Fibroblast of gingiva (primary cell): Measurements from ENCODE around the gene AHNAK.

Experiments used
- DNase-seq: peaks from one replicate; pipeline ENCODE4 v3.0.0-alpha.2; 2011; ENCODE audit warnings: low read depth

Gene AHNAK

DNA sequence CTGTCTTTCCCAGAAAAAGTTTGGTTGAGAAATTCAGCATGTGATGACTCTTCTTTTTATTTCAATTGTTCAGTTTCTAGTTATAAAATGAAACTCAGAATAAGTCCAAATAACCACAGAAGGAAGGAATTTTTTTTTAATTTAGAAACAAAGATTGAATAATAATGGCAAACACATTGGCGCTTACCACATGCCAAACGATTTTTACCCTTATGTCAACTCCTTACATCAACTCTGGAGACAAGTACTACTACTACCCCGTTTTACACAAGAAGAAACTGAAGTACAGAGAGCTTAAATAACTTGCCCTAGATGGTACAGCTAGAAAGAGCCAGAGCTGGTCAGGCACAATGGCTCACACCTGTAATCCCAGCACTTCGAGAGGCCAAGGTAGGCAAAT lies 52.4 kb downstream of the AHNAK start:
- no peak for DNase-seq

DNA sequence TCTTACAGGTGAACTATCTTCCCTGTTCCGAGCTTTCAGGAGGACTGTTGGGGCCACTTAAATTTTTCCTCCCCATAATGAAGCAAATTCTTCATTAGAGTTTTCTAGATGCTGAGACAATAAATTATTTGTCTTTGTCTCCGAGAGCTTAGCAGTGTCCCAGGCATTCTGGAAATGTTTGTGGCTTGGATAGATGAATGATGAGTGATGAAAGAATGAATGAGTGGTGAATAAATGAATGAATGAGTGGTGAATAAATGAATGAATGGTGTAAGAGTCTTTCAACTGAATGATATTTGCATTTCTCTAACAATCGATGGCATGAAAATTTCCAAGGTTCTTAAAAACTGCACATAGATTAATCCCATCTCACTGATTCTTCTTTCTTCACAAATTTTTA lies 52.8 kb downstream of the AHNAK start:
- no peak for DNase-seq

DNA sequence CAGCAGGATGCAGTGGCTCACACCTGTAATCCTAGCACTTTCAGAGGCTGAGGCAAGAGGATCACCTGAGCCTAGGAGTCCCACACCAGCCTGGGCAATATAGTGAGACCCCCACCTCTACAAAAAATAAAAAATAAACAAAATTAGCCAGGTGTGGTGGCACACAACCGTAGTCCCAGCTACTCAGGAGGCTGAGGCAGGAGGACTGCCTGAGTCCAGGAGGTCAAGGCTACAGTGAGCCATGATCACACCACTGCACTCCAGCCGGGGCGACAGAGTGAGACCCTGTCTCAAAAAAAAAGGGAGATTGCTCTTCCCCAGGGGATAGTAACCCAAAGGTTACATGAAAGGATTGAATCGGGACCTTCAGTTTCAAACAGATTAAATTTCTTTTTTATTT lies 54.0 kb downstream of the AHNAK start:
- no peak for DNase-seq

DNA sequence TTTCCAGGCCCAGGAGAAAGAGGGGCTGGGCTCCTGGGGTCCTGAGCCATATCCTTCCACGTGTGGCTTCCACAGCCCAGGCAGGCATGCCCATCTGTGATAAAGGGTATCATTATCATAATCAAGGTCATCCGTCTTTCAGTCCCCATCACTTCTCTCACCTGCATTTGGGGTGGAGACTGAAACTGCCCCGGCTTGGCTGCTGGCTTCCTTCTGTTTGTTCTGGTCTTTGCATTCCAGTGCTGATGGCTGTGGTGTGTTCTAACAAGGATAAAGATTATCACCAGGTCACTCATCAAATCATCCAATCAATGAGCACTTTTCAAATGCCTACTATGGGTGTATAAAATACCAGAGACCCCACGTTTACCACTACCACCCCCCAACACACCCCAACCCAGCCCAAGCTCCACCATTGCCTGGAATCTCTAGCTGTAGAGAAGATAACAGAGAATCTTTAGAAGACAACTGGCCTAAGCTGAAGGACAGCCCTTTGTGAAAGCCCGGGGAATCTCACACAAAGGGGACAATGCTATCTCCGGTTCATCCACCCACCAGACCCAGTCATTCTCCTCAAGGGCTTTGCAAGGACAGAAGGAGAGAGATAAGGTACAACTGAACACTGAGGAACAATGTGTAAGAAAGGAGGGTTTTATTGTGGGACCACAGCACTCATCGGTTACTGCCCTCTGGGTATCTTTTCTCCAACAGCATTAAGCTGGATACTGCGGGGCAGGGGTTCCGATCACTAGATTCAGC lies 54.9 kb downstream of the AHNAK start:
- DNase-seq: no peak

DNA sequence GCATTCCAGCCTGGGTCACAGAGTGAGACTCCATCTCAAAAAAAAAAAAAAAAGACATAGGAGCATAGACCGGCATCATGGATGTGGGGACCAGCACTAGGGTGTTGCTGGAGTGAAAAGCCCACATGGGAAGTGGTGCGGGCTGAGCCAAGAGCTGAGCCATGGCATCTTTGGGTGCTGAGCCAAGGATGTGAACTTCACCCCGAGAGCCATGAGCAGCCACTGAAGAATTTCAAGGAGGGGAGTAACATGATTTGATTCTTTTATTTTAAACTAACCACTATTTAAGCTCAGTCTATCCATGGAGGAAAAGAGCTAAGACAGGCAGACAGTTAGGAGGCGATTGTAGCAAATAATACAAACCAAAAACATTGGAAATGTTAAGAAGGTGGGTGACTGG lies 57.4 kb downstream of the AHNAK start:
- peak; percentile 24 for DNase-seq

DNA sequence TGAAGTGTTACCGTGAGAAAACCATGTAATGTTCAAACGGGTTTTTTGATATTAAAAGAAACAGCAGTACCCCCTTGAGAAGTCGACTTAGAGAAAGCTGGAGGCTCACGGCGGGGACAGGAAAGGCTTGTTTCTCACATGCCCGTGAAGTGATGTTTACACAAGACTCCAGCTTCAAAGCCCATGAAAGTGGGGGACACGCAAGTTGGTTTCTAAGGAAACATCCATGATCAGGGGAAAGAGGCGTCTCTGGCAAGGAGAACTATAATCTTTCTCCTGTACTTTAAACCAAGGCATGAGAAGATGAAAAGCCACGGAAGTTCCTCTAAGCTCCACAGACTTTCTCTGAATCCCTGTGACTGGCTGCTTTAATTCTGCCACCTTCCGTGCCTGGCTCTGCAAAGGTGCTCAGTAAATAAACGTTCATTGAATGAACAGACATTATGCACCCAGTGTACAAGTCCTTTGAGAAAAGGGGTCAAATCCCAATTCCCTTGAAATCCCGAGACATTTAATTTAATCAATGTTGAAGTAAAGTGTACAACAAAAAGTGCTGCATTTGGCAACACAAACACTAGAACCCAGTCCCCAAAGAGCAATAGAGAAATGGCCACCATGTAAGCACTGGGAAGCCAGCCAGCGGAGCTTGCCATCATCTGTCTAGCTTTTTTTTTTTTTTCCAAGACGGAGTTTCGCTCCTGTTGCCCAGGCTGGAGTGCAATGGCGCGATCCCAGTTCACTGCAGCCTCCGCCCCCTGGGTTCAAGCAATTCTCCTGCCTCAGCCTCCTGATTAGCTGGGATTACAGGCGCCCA lies 58.7 kb downstream of the AHNAK start:
- no peak for DNase-seq

DNA sequence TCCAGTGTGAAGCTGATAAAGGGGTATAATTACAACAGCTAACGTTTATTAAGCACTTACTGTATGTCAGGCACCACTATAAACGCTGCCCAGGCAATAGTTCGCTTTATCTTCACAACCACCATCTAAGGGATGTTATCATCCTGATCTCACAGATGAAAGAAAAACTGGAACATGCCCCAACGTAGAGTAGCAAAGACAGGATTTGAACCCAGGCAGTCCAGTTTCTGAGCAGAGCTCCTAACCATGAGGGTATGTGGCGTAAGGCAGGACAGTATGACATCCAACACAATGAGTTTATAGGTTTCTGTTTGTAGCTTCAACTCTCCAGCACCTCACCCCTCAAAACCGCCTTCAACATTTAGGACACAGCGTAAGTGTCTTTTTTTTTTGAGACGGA lies 59.5 kb downstream of the AHNAK start:
- DNase-seq: no peak

DNA sequence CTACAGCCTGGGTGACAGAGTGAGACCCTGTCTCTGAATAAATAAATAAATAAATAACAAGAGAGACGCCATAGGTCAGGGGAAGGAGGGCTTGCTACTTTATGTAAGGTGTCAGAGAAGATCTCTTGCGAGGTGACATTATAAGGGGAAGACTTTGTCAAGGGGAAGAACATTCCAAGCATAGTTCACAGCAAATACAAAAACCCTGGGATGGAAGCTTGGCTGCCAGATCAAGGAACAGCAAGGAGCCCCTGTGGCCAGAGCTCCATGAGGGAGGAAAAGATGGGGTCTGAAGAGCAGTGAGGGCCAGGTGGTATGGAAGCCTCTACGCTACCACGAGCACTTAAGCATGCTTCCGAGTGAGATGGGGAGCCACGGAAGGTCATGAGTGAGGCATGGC lies 62.3 kb downstream of the AHNAK start:
- no peak for DNase-seq

DNA sequence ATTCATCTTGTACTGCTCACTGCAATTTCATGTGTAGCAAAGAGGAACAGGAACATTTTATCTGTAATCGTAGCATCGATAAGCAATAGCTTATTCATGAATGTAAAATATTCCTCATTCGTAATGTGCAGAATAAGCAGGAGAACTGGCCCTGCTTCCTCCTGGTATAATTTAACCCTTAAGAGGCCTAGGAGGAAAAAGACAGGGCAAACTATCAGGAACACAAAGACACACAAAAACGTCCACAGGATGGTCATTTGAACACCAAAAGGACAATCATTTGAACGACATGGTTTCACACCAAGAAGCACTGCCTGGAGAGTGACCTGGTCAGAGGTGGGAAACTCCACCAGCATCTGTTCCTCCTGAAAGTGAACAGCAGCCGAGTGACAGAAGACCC lies 63.9 kb downstream of the AHNAK start:
- DNase-seq: no peak

DNA sequence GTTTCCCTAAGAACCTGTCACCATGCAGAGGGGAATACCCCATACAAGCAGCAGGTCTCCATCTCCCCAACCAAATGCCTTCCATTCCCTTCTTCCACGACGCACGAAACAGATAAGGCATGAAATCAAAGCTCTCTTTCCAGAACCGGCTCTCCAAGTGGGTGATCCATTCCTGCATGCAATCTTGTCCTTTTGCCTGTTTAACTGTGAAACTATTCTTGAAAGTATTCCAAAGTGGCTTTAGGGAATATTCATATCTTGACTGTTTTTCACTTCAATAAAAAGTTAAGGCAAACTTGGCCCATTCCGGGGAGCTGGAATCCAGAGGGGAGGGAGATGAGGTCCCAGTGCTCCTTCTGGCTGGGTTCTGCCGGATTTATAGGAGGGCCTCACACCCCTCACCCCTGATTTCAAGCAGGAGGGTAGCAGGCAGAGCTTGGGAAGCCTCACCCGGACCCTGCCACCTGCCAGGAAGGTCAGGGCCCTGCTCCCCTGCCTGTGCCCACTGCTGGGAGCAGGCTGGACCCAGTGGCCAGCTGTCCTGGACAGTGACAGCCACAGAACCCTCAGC lies 66.9 kb downstream of the AHNAK start:
- DNase-seq: no peak

DNA sequence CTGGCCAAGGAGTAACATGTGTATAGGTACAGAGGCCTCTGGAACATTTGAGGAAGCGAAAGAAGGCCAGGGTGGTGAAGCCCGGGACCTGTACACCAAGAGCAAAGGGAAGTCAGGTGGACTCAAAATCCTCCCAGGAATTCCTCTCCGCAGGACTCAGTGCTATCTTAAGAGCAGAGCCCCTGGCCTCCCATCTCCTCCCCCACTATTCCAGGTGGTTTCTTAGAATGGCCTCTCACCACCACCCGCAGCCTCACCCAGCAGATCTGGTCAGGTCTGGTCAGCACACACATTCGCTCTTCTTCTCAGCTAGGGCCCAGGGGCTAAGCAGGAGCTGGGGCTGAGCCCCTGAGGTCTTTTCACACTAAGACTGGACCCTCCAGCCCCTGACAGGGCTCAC lies 68.7 kb downstream of the AHNAK start:
- DNase-seq: no peak

DNA sequence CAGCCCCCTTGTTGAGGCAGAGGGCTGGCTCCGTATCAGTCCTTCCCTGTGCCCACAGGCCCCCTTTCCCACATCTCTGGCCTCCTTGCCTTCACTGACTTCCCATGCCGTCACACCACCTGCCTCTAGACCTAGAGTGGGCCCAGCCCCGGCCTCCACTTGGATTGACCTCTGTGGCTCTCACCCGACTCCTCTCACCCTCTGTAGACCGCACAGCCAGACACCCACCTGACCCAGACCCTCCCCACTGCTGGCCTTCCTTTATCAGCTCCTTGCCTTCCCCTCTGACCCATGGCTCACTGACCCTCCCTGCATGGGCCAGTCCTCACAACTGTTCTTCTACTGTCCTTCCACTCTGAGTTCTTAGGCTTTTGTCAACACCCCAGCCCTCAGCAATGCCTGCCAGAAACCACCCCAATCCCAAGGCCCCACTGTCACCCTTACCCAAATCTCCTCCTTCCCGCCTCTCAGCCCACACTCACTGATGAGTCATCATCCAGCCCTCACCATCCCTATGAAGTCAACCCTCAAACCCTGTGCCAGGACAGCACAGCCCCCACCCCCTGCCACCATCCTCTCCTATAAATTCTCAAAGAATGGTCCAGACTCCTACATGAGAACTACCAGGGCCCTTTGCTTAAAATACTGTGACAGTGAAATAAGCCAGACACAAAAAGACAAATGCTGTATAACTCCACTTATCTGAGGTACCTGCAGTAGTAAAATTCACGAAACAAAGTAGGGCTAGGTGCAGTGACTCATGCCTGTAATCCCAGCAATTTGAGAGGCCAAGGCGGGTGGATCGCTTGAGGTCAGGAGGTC lies 74.3 kb downstream of the AHNAK start:
- no peak for DNase-seq

DNA sequence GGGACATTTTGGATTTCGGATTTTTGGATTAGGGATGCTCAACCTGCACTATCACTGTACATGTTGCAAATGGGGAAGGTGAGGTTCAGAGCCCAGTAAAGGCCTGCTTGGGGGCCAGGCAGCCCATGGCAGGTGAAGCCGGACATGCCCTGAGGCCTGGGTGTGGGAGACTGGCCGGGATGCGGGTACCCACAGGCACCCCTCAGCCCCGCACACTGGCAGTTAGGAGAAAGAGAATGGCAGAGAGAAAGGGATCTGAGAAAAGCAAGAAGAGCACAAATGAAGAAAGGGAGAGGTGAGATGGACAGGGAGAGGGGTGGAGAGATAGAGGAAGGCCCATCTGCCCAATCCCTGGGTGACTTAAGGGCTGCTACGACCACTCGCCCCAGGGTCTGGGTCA lies 75.0 kb downstream of the AHNAK start:
- DNase-seq: no peak

DNA sequence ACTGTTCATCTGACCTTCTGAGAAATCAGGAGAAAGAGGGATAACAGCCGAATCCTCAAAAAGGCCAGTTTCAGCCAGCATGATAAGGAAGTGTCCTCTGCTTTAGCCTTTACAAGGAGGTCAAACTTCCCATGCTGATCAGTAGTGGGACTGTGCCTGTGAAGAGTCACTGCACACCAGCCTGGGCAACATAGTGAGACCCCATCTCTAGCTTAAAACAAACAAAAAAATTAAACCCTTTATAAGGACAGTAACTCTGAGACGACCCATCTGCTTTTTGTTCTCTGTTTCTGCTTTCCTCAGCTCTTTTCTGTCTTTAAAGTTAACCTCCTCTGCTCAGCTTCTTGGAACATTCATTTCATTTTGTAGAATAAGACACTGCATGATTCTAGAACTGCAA lies 78.0 kb downstream of the AHNAK start:
- no peak for DNase-seq

DNA sequence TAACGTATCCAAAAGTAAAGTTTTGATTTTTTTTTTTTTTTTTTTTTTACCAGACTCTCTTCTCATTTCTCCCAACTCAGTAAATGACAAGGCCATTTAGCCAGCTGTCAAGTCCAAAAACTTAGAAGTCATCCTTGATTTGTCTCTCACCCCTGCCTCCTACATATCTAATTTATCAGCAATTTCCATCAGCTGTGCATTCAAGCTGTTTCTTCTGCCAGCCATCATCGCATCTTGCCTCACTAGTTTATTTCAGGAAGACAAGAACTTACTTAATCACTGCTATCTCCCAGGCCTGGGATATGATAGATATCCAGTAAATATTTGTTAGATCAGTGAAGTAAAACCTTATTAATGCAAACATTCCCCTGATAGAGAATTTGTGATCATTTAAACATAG lies 80.2 kb downstream of the AHNAK start:
- DNase-seq: no peak

DNA sequence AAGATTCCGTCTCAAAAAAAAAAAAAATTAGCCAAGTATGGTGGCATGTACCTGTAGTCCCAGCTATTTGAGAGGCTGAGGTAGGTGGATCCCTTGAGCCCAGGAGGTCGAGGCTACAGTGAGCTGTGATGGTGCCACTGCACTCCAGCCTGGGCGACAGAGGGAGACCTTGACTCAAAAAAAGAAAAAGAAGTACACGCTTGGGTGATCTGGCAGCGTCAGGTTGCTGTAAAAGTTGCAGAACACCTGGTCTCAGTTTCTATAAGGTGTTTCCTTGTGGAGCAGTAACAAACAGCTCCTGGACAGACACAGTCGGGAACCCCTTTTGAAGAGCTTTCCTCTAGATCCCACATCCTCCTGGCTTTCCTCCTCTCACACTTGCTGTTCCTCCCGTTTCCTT lies 82.0 kb downstream of the AHNAK start:
- DNase-seq: no peak

DNA sequence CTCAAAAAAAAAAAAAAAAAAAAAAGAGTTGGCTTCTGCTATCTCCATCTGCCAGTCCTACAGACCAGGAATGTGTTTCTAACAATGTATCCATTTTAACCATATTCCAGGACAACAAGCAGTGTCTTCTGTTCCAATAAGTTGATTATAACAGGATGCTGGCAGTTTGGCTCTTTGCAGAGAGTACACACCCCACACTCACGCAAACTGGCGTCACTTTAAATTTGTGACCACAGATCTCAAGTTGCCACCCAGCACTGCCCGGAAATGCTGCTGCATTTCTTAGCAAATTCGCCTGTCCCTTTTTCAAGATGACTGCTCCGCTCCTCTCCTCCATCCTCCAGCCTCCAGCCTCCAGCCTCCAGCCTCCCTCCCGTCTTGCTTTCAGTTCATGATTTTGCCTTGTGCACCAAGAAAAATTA lies 83.5 kb downstream of the AHNAK start:
- DNase-seq: peak; percentile 79

DNA sequence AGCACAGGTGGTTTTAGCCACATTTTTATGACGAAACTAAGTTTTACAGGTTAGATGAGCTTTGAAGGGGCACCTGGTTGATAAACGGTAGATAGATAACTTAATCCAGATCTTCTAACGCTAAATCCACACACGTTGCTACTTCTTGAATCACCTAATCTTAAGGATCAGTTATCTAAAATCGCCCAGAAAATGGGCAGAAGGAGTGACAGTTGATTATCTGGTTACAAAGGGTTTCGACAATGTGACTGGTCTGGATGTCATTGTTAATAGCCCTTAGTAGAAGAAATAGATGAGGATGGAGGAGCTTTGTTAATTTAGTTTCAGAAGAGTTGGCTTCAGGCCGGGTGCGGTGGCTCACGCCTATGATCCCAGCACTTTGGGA lies 84.1 kb downstream of the AHNAK start:
- DNase-seq: no peak

DNA sequence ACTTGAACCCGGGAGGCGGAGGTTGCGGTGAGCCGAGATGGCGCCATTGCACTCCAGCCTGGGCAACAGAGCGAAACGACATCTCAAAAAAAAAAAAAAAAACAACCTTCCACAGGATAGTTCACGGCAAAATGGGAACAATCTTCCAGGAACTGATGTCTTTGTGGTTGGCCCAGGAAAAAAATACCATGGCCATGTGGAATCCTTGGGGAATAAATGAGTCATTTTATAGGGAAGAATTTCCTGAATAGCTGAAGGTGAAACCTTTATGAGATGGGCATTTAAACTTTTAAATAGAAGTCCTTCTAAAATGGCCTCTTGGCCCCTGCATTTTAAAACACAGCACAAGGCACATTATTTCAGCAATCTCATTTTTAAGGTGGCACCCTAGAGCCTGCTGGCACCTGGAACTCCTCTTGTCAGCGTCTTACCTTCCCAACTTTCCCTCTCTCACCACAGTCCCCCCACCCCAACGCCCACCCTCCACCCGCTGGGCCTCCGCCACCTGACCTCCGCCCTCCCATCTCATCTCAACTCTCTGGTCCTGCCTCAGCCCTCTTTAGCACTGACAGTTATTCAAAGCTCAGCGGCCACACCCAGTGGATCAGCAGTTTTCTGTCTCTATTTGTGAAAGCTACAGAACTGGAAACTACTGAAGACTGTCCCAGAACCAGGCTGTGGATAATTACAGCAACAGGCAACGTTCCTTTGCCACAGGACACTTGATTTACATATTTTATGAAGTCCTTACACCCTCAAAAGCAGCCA lies 84.7 kb downstream of the AHNAK start:
- peak; percentile 27 for DNase-seq

DNA sequence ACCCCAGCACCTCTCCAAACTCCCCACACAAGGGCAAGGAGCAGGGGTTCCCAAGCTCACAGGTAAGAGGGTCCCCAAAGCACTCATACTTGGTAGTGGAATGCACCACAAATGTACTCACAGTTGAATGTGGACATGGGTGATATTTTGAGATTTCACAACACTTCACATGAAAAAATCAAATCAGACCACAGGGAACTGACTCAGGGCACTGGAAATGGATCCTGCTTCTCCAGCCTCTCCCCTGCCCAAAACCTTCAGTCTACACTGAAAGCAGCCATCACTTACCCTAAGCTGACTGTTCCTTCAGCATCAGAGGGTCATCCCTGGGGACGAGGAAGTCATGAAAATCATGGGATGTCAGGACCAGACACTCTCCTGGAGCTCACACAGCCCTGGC lies 87.5 kb downstream of the AHNAK start:
- peak; percentile 47 for DNase-seq

DNA sequence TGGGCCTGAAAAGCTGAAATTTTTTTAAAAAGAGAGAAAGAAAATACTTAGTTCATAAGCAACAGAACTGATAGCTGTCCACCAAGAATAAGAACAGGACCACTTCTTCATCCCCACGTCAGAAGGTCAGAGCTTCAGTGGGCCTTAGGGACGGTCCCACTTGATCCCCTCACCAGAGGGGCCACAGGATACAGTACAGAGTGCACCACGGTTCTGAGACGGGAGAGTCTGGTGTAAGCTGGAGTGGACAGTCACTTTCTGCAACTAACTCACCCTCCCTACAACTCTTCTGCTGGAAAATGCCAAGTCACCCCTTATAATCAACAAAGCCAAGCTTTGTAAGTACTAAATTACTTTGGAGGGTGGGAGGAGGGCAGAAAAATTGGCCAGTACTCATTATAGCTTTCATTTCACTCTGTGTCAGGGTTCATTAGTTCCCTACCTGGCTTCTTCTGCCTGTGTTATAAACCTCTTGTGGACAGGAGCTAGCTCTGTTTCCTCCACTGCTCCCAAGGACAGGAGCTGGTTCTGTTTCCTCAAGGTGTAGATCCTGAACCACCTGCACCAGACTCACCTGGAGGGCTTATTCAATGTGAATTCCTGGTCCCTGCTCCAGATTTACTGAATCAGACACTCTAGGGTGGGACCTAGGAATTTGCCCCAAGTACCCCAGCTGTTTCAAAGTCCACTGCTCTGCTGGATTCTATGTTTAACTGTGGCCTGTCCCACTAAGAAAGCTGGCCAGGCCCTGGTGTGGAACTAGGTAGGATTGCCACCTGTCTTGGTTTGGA lies 88.2 kb downstream of the AHNAK start:
- DNase-seq: no peak
